ENCODE results near the gene MT1X.

DNA sequence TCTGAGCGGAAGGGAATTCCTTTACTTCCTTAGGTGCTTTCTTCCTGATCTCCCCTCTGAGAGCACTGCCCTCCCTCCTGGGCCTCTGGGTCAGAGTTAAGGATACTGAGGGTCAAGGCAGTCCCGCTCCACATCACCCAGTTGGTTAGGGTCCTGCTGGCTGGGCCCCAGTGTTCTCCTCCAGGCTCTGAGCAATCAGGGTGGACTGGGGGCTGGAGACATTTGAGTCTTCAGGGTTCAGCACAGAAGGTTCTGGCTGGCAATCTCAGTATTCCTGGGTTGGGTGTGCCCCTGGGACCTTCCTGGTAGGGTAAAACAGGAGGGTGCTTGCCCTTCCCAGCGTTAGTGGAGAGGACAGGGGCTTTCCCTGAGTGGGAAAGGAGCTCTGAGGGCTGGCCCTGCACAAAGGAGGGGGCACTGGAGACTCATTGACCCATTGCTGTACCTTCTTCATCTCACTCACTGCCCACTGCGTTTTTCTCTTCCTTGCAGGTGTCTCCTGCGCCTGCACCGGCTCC lies 49.4 kb upstream of the MT1X start:
- TF ChIP-seq POLR2A (IDR thresholded peaks at IDR 0.05; ENCODE audit: low read length), result no peak
- TF ChIP-seq, protein P1, sequence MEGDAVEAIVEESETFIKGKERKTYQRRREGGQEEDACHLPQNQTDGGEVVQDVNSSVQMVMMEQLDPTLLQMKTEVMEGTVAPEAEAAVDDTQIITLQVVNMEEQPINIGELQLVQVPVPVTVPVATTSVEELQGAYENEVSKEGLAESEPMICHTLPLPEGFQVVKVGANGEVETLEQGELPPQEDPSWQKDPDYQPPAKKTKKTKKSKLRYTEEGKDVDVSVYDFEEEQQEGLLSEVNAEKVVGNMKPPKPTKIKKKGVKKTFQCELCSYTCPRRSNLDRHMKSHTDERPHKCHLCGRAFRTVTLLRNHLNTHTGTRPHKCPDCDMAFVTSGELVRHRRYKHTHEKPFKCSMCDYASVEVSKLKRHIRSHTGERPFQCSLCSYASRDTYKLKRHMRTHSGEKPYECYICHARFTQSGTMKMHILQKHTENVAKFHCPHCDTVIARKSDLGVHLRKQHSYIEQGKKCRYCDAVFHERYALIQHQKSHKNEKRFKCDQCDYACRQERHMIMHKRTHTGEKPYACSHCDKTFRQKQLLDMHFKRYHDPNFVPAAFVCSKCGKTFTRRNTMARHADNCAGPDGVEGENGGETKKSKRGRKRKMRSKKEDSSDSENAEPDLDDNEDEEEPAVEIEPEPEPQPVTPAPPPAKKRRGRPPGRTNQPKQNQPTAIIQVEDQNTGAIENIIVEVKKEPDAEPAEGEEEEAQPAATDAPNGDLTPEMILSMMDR (IDR thresholded peaks at IDR 0.05), result no peak
- no peak for TF ChIP-seq EP300 (IDR thresholded peaks at IDR 0.05)
